Measurements from ENCODE around the gene FGFR2. TPM values are rescaled to one million over a fixed set of nuclear protein-coding genes. Genes with fewer than 3 reads are reported as not detected.

FGFR2 gene
- total and polyA plus RNA-seq, 2 of the 4 experiments (the other 2 are of a cell fraction) = not detected

DNA sequence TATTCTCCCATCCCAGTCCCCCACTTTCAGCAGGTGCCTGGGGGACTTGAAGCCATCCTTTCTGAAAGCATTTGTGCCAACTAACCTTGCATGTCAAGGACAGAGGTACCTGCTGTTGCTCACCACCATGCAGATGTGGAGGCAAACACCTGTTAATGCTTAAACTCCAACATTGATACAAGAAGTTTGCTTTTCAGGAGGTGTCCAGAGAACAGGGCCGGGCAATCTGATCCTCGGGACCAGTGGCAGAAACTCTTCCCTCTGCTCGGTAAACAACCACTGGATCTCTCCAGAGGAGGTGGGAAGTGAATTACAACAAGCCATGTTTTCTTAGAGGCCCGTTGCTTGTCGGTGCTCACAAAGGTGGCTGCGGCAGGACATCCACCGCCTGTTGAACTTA lies 54.7 kb downstream of the FGFR2 start:
- Histone ChIP-seq H2AK5ac (ENCODE audit: low read depth, low read length) (no peak overlapping the region), H3K56ac (ENCODE audit: extremely low read depth, insufficient read depth, low read length) (no peak overlapping the region), H2BK5ac (ENCODE audit: low read depth, low read length, poor library complexity, severe bottlenecking) (no peak overlapping the region), H4K8ac (ENCODE audit: low read depth in 2 of 2, low read length in 2 of 2) (no peak overlapping the region), H3K23ac (ENCODE audit: low read depth, low read length) (no peak overlapping the region), H3K4ac (ENCODE audit: low read depth, low read length) (no peak overlapping the region), H2BK120ac (ENCODE audit: low read depth, low read length) (no peak overlapping the region), H3K27me3 (ENCODE audit: control insufficient read depth, insufficient read depth, low read length) (no peaks in the 10 kb centered on the region), H2AK9ac (replicated peaks; ENCODE audit: low read depth, low read length, poor library complexity) (no peak overlapping the region), H3K4me2 (ENCODE audit: low read depth, low read length) (no peak overlapping the region), H2BK15ac (ENCODE audit: low read depth, low read length) (no peak overlapping the region), H3K9me3 (ENCODE audit: control insufficient read depth, insufficient read depth, low read length) (peaks cover 23% of the 10 kb centered on the region), H2AFZ (replicated peaks; ENCODE audit: low read length, poor library complexity) (no peak overlapping the region), H3K4me3 (ENCODE audit: insufficient read depth, low read depth, low read length) (no peak overlapping the region), H3K9ac (ENCODE audit: low read depth, low read length) (no peak overlapping the region), H3K36me3 (ENCODE audit: control insufficient read depth, insufficient read depth, low read length) (no peaks in the 10 kb centered on the region), H3K79me1 (ENCODE audit: low read depth in 1 of 2, low read length in 2 of 2) (no peaks in the 10 kb centered on the region), H3K4me1 (ENCODE audit: control insufficient read depth, insufficient read depth, low read length) (no peaks in the 10 kb centered on the region), H3K27ac (ENCODE audit: insufficient read depth, low read length) (no peak overlapping the region), H3K9me1 (ENCODE audit: insufficient read depth, low read length) (no peaks in the 10 kb centered on the region), H4K91ac (ENCODE audit: insufficient read depth, low read depth, low read length) (no peak overlapping the region), H2BK20ac (ENCODE audit: low read depth, low read length) (no peak overlapping the region), H4K5ac (ENCODE audit: low read depth, low read length) (no peak overlapping the region), H3K18ac (ENCODE audit: low read depth, low read length) (no peak overlapping the region), H3K14ac (replicated peaks; ENCODE audit: low read depth, low read length) (no peak overlapping the region), H4K20me1 (ENCODE audit: insufficient read depth, low read length) (no peaks in the 10 kb centered on the region)
- no TSS peak for BruUV-seq (replicated peaks)
- 60% methylated on average over 1 of the region's 7 CpGs; no CpG with 5 or more reads in 1 of the 2 experiments for WGBS, 2 experiments (ENCODE audit: extremely low coverage in 2 of 2, insufficient read length in 1 of 2)
- ATAC-seq (ENCODE audit: low read depth) (no peak), DNase-seq (no peak)
- dilution Hi-C loops (cut with HindIII; ENCODE audit: low sequenced_read_pairs, unreplicated experiment) = no loop called here
- POLR2A ChIA-PET (ENCODE audit: unreplicated experiment) = no interaction called here
- no peak for TF ChIP-seq RFX5 (IDR thresholded peaks at IDR 0.05; ENCODE audit: low read depth, low read length)
- no peak for TF ChIP-seq POLR2A (IDR thresholded peaks at IDR 0.05; ENCODE audit: low read depth, low read length)
- no peak for TF ChIP-seq MXI1 (IDR thresholded peaks at IDR 0.05; ENCODE audit: borderline replicate concordance, low read depth, low read length)
- TF ChIP-seq, protein P1, sequence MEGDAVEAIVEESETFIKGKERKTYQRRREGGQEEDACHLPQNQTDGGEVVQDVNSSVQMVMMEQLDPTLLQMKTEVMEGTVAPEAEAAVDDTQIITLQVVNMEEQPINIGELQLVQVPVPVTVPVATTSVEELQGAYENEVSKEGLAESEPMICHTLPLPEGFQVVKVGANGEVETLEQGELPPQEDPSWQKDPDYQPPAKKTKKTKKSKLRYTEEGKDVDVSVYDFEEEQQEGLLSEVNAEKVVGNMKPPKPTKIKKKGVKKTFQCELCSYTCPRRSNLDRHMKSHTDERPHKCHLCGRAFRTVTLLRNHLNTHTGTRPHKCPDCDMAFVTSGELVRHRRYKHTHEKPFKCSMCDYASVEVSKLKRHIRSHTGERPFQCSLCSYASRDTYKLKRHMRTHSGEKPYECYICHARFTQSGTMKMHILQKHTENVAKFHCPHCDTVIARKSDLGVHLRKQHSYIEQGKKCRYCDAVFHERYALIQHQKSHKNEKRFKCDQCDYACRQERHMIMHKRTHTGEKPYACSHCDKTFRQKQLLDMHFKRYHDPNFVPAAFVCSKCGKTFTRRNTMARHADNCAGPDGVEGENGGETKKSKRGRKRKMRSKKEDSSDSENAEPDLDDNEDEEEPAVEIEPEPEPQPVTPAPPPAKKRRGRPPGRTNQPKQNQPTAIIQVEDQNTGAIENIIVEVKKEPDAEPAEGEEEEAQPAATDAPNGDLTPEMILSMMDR (conservative IDR thresholded peaks at IDR 0.05; ENCODE audit: low read depth, low read length) = no peak
- no peak for TF ChIP-seq RAD21 (IDR thresholded peaks at IDR 0.05; ENCODE audit: low read length)
- TF ChIP-seq CEBPB (IDR thresholded peaks at IDR 0.05; ENCODE audit: low read depth, low read length) = no peak
- no peak for TF ChIP-seq FOS (IDR thresholded peaks at IDR 0.05; ENCODE audit: low read depth, low read length)
- TF ChIP-seq MAZ (IDR thresholded peaks at IDR 0.05; ENCODE audit: borderline replicate concordance, low read depth, low read length) = no peak
- no peak for TF ChIP-seq CHD1 (IDR thresholded peaks at IDR 0.05; ENCODE audit: low read depth, low read length)
- CTCF ChIA-PET = no interaction called here
- intact Hi-C loops (cut with micrococcal nuclease) = no loop called here
- in situ Hi-C loops (cut with MboI; ENCODE audit: low sequenced_read_pairs) = no loop called here

Measured in IMR-90 (cell line).